Measurements from ENCODE around the gene CTNNBIP1.
A peak's percentile ranks its signal among the peaks of the same experiment; 100 is the strongest.
"Not testable (repeated sequence)": the region's sequence is repeated elsewhere in the genome, so short reads cannot be mapped to it uniquely, and the experiment has no call there.

CTNNBIP1 gene, protein sequence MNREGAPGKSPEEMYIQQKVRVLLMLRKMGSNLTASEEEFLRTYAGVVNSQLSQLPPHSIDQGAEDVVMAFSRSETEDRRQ

DNA sequence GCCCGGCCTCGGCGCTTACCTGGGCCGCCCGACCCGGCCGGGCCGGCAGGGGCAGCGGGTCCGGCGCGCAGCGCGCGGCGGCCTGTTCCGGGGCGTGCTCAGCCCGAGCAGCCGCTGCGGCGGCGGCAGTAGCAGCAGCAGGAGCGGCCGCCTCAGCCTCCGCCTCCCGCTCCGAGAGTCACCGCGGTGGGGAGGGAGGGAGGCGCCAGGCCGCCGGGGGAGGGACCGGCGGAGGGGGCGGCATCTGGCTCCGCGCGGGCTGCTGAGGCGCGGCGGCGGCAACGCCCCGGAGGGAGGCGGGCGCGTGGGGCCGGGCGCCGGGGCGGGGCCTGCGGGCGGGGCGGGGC is at the start of gene CTNNBIP1:
Gene CTNNBIP1, minus strand, starts transcription at position 194 of the 347 bp plus-strand sequence. CDS start 38,205 bp downstream, outside the sequence.
- no peak for DNase-seq

DNA sequence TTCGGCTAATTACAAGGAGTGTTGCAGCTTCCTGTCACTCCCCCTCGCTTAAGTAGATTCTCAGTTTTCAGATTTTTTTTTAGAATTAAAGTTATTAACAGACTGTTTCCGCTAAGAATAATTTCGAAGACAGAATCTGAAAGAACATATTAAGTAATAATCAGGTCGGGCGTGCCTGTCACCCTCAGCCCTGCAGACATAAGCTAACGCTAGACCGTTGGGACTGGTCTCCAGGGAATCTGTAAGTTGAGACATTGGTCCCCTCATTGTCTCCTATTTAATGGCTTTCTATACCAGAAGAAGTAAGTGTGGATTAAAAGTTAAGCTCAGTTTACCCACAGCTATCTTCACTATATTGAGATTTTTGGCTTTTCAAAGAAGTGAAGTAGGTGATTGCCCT is 47.7 kb upstream of the CTNNBIP1 start:
- DNase-seq = no peak

DNA sequence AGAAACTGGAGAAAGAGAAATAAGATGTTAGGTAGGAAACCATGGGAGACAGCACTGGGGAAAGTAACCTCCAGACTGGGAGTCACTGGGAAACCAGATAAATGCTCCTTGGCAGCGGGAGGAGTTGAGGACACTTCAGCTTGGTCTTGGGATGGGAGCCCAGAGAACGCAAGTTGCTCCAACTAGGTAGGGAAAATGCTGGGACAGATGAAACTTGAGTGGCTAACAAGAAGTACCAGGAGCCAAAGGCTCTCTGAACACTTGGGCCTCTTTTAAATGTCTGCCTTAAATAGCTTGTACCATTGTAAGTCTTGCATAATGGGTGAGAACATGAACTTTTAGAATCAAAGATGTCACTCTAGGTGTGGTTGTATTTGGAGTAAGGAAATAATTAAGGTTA is 36.2 kb upstream of the CTNNBIP1 start:
- DNase-seq = no peak

DNA sequence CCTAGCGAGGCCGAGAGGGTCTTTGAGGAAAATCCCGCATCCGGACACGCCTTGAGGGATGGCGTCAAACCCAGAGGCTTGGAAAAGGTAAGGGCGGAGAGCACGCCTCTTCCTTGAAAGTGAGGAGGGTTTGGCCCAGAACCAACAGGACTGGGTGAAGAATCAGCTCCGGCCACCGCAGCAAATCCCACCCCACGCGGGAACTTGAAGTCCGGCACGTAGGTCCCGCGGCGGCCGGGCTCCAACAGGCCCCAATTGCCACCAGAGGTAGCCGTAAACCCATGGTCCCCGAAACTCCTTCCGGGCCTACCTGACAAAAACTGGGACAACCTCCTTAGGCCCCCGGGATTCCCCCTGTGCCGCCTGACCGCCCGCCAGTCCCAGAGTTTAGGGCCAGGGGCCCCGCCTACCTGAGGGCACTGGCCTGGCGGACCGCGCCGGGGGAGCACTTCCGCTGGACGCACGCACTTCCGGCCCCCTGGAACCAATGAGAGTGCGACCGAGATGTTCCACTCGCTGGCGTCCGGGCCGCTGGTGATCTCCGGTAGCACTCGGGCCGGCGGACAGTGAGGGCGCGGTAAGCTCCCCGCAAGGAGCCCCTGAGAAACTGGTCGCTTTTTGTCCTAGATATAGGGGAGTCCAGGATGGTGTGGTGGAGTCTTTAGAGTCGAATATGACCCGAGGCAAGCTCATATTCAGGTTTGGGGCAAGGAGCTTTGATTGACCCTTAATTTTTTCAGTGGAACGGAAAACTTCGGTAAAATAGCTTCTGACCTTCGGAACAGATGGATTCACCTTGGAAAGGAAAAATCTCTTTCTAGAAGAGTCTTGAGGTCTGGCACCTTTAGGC is 33.1 kb upstream of the CTNNBIP1 start, which contains the start of the genes LZIC and NMNAT1:
Gene LZIC, minus strand, starts transcription at position 453 of the 850 bp plus-strand sequence. CDS start 6,772 bp downstream, outside the sequence.
Gene NMNAT1, plus strand, starts transcription at position 537 of the 850 bp plus-strand sequence. CDS start 28,599 bp downstream, outside the sequence.
- DNase-seq = peak; percentile 89

DNA sequence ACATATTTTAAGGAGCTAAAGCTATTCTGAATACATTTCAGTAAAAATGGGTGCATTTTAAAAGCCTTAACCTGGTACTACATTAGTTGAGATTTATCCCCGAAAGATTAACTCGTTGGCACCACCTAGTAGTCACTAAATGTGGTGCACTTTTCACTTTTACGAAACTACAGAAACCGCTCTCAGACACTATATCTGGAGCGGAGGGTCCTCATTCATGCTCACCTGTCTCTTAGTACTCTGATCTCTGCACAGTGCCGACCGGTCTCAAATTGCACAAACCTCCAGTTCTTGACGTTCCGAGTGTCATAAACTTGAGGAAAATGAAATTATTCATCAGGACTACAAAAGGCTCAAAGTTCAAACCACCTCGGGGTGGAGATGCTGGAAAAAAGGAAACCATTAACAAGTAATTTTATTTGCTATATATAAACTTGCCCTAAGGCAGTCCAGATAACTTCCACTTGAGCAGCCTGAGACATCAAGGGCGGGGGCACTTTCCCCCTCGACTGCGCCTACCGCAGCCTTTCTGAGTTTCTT is 32.4 kb upstream of the CTNNBIP1 start:
- DNase-seq = no peak

DNA sequence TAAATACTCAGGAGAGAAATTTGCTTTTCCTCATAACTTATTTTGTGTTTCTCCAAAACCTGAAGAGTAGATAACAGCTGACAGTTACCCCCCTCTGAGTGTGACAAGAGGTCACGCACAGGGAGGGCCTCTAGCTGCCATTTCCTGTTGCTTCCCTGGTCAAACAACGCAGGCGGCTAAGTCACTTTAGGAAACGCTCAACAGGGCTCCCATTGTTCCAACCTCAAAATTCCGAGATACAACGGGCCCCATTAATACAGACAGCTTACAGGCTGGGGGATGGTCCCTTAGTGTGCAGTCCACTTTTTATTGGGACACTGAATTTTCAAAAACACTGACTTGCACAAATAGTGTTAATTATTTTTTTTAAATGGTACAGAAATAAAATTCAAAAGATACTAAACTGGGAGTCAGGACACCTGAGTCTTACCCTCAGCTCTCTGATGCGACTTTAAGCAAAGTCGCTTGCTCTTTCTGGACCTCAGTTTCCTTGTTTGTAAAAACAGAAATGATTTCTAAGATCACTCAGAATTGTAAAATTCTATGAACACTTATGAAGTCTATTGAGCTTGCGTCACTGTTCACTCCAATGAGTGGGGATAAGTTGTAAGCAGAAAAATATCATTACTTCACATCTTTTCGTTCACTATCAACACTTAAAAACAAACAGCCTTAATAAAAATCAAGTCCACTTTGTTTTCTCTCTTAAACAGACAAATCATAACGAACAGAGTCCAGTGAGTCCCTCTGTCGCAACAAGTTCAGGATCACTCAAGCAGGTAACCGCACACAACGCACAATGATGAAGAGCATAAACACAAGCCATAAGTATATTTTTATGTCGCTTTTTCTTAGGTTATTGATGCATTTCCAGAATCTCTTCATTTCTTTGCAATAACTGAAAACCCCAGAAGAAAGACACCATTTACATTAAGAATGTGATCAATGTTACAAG is 19.6 kb upstream of the CTNNBIP1 start:
- no peak for DNase-seq

DNA sequence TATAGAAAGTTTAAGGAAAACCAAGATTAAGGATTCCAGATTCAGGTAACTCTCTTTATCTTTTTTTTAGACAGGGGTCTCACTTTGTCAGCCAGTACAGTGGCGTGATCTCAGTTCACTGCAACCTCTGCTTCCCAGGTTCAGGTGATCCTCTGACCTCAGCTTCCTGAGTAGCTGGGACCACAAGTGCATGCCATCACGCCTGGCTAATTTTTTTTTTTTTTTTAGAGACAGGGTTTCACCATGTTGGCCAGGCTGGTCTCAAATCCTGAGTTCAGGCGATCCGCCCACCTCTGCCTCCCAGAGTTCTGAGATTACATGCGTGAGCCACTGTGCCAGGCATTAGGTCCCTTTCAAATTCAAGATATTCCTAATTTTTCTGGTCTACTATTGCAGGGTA is 17.2 kb upstream of the CTNNBIP1 start:
- DNase-seq = no peak

DNA sequence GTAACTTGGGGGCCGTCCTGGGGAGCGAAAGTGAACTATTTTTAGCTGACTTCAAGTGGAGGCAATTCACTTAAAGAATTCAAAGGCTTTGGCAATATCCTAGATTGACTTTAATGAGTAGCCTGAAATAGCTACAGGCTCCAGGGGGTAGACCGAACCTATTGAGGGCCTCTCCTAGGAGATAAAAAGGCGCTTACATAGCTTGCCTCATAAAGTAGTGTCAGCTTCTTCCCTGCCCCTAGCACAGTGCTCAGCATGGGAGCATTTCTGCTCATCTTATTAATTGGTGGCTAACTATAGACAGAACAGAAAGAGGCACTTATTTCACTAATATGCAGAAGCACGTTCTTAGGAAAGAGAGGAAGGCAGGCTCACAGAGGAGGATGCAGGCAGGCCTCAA is 12.3 kb upstream of the CTNNBIP1 start:
- no peak for DNase-seq

DNA sequence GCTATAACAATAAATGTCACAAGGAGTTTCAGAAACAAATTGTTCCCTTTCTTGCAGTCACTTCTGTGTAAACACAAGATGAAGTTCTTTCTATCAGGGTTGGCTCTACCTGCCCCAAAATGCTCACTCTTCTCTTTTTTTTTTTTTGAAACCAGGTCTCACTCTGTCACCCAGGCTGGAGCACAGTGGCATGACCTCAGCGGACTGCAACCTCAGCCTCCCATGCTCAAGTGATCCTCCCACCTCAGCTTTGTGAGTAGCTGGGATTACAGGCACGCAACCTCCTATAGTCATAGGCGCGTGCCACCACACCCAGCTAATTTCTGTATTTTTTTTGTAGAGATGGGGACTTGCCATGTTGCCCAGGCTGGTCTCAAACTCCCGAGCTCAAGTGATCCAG is 10.5 kb upstream of the CTNNBIP1 start:
- no peak for DNase-seq

DNA sequence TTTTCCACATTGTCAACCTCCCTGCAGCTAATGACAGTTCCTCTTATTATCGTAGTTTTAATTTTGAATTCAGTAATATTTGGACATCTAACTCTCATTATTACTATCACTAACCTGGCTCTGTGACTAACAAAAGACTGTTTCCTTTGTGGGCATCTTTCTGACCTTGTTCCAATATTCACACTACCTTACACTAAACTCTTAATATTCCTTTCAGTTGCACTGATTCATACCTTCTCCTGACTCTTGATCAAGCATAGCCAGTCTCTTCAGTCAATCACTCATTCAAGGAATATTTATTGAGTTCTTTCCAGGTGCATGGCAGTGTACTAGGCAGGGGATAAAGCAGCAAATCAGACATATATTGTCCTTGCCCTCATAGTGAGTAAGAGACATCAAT is 7.8 kb upstream of the CTNNBIP1 start:
- DNase-seq = no peak

DNA sequence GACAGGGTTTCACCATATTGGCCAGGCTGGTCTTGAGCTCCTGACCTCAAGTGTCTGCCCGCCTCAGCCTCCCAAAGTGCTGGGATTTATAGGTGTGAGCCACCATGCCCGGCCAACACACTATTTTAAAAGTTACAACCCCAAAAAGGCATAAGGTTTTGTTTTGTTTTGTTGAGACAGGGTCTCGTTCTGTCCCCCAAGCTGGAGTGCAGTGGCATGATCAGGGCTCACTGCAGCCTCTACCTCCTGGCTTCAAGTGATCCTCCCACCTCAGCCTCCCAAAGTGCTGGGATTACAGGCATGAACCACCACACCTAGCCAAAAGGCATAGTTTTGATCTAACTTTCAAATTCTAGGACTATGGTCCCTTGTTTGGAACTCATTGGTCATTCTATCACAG is 7.4 kb upstream of the CTNNBIP1 start:
- not testable (repeated sequence) for DNase-seq

DNA sequence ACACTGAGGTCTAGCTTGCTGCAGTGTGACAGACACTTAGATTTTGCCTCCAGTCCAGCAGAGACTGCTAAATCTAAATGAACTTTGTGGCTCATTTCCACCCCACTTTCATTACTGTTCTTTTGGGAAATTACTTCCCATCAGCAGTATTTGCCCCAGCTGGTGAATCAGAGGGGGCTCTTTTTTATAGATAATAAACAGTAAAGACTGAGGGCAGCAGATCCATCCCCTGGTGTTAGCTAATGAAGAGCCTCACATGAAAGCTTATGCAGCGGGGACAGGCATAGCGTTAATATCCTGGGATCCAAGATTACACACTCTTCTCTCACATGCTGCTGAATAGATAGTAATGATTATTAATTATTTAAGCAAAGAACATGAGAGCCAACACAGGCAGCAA is 6.4 kb upstream of the CTNNBIP1 start:
- DNase-seq = no peak

DNA sequence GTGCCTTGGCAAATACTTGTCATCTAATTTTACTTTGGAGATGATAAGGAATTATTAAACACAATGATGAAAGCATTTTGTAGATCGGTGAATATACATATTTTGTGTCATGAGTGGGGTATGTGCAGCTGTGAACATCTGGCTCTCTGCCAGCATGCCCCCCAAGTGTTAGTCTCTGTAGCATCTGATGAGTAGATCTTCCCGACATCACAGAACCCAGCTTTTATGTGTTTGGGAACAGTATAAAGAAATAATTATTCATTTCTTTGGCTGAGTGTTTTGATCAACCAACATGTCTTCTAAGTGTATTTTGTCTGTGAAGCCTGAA is 4.5 kb upstream of the CTNNBIP1 start:
- DNase-seq = no peak

DNA sequence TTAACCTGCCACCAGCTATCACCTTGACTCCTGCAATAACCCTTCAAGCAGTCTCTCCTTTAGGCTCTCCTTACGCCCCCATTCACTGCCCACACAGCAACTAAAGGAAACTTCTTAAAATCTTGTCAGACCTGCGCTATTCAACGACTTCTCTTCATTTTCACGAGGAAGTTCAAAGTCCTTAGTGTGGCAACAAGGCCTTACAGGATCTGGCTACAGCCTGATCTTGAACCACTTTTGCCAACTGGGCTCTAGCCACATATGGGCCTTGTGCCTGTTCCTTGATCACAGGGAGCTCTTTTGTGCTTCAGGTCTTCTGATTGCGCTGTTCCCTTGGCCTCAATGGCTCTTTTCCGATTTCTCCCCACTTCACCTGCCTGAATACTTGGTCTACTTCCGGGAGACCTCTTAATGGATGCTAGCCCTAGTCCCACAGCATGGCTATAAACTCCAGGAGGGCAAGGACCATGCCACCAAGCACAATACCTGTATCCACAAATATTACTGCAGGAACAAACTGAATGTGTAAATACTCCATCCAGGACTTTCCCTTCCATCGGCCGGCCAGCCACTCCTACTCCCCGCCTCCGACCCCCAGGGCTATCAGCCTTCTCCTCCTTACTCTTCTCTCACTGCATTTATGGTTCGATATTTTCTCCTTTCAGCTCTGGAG is 2.3 kb upstream of the CTNNBIP1 start:
- no peak for DNase-seq

DNA sequence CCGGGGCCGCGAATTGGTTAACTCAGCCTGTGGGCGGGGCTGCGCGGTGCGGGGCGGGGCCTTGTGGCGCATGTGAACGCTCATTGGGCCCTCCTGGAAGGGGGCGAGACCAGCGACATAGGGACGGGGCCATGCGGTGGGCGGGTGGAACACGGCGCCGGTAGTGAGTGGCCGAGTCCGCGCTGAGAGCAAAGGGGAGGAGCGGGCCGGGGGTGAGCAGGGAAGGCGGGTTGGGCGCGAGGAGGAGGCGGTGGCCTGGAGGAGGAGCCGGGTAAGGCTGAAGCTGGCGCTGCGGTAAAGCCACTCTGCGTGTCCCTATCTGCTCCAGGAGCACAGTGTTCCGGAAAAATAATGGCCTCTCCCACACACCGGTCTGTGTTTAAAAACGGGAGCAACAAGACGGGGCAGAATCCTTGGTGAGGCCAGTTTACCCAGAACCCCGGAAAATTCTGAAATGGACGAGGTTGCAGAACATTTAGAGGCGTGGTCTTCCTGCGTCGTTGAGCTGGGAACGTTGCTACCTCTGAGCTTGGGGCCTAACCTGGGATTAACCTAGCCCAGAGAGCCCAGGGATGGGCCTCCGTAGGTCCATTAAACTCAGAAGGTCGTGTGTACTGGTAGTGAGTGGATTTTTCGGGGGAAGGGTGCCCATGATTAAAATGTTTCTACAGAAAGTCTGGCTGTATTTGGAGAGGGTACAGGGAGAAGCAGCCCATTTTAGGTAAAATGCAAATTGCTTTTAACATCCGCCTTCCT is 532 bp upstream of the CTNNBIP1 start:
- peak; percentile 100 for DNase-seq

DNA sequence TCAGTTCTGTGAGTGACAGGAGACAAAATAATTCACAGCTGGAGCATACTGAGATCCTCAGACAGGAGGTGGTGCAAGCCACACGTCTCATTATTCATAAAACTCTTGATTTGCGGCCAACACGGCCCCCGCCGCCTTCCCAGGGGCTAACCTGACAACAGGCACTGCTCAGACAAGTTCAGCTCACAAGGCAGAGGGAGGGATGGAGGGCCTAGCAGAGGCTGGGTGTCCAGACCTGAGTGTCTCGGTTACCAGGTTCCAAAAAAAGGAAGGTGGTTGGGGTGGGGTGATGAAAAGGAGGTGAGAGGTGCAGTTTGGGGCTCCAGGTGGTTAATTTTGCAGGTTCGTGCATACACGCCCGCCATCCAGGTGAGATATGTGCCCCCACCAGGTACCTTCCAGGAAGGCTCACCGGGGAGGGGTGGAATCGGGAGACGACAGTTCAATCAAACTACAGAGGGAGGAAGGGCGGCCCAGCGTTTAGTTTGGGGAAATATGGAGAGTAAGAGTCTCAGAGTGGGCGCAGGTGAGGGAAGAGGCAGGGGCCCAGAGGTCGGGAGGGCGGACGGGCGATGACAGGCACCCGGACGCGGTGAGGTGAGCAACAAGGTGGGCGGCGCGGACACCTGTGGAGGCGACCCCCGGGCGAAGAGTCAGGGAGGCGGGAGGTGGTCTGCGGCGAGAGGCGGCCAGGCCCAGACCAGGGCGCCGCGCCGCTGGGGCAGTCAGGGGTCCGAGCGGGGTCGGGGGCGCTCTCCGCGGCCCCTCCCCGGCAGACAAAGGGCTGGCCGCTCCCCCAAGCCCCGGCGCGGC is 629 bp downstream of the CTNNBIP1 start:
- DNase-seq = no peak

DNA sequence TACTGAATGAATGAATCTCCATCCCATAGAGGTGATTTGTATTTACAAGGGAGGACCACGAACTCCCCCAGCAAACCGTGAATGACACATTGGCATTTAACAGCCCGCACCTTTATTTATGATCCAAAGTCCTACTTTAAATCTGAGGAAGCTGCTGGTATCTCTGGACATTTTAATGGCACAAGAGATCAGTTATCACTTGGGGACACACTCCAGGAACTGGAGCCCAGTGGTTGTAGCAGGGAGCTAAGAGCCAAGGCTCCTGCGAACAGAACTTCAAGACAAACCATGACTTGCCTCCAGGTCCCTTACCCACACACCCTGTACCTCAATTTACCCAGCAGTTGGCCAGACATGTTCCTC is 1.2 kb downstream of the CTNNBIP1 start:
- no peak for DNase-seq

DNA sequence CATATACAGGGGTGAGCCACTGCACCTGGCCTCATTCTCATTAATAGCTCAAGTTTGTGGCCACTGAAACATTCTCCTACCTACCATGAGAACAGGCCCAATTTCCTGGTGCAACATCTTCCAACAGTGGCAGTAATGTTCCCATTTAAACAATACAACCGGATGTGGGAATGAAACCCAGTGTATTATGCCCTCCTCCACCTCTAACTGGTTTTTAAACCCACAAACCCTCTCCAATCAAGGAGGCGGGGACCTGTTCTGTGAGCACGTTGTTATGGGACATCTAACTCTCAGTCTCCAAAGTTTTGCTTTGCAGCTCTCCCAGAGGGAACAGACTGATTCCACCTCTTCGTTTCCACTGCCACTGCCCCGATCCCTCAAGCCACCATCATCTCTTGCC is 2.6 kb downstream of the CTNNBIP1 start:
- DNase-seq = no peak

DNA sequence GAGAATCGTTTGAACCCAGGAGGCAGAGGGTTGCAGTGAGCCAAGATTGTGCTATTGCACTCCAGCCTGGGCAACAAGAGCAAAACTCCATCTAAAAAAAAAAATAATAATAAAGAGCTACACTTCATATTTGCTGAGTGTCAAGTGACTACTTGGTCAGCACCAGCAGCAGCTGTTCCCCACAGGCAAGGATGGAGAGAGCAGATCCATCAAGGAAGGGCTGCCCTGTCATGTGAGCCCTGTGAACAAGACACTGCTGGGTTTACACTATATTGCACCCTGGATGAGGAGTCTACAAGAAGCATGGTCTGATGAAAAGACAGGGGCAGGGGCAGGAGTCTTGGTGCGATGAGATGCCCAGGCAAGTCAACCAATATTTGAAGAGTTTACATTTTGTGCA is 3.6 kb downstream of the CTNNBIP1 start:
- no peak for DNase-seq

DNA sequence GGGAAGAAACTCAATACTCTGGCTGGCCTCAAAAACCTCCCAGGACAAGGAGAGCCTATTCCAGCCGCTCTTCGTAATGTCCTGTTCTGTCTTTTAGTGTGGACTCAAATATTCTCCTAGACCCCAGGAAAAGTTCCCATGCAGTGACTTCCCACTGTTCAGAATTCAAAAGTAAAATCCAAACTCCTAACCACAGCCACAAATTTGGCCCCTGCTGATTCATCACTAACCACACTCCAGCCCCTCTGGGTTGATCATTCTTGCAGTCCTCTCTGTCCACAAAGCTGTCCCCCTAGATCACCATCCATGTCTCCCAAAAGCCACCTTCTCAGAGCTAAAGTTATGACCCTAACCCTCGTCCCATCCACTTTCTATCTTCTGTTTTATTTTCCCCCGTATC is 5.1 kb downstream of the CTNNBIP1 start:
- no peak for DNase-seq

DNA sequence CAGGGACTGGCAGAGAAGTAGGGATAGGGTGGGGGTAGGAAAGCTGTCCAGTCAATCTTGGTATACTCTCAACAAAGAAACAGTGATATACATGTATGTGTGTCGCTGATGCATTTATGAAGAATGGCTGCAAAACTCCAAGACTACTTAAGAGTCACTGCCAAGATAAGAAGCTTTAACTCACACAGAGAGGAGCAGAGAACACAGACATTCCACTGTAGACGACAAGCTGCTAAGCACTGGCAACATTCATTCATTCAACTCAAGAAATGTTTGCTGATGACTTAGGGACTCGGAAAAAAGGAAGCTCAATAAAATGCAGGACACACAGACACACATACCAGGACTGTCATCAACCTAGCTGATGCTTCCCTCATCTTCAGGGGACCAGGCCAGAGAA is 5.5 kb downstream of the CTNNBIP1 start:
- DNase-seq = no peak

Data from activated T-cell treated with anti-CD3 and anti-CD28 coated beads, Interleukin-2, amount 50 U/mL, for 1 hour (primary cell).